HepG2 (cell line): ENCODE measurements around the gene MSI2. TPM values are rescaled to one million over a fixed set of nuclear protein-coding genes. Genes with fewer than 3 reads are reported as not detected.
A peak's percentile ranks its signal among the peaks of the same experiment; 100 is the strongest.

ENCODE experiments used
- ATF1 ChIP-seq: IDR thresholded peaks from 2 replicates; pipeline ENCODE4 v1.6.1; 2016; ENCODE audit warnings: mild to moderate bottlenecking, control low read depth
- SMARCE1 ChIP-seq: fragments of 450-650 bp; IDR thresholded peaks from 2 replicates; pipeline ENCODE4 v1.6.1; 2017; ENCODE audit warnings: borderline replicate concordance
- TAF1 ChIP-seq: sonication (generic); formaldehyde crosslinking; IDR thresholded peaks from 2 replicates; pipeline ENCODE4 v1.4.0; 2020; ENCODE audit warnings: missing genetic modification reagents
- TAF15 ChIP-seq: fragments of 200-400 bp; formaldehyde crosslinking; IDR thresholded peaks from one replicate; pipeline ENCODE4 v1.6.1; 2018; ENCODE audit warnings: mild to moderate bottlenecking, low read depth, low read length; ENCODE audit not compliant: poor library complexity, severe bottlenecking
- TBX2 ChIP-seq: sonication (generic); formaldehyde crosslinking; IDR thresholded peaks from 2 replicates; pipeline ENCODE4 v1.5.0; 2020; ENCODE audit warnings: missing genetic modification reagents, mild to moderate bottlenecking, borderline replicate concordance
- XRCC5 ChIP-seq: fragments of 200-400 bp; formaldehyde crosslinking; optimal IDR thresholded peaks from 2 replicates; pipeline ENCODE3; 2017; ENCODE audit warnings: mild to moderate bottlenecking, low read length
- ZNF451 ChIP-seq: sonication (generic); formaldehyde crosslinking; IDR thresholded peaks from 2 replicates; pipeline ENCODE4 v1.5.0; 2020; ENCODE audit warnings: mild to moderate bottlenecking, missing genetic modification reagents
- polyA plus RNA-seq, 8 experiments: library from polyadenylated mRNA; depleted of rRNA in 3 of 8; stranded (reverse) in 7 of 8; unstranded in 1 of 8; fragments of >200 nt; fragmentation: Illumina TruSeq in 4 of 8; extraction: Trizol in 4 of 8; gene quantifications; 2 replicates each; pipeline versions ENCODE4 v1.2.1 to v1.2.3, GENCODE V29; 2011 to 2016; ENCODE audit warnings: low read depth in 4 of 8, missing spikeins in 1 of 8, mixed read lengths in 1 of 8; ENCODE audit not compliant: insufficient read depth in 1 of 8
- total RNA-seq, 5 experiments: library from RNA; depleted of rRNA; stranded (reverse); fragments of >200 nt; fragmentation: Illumina TruSeq; extraction: Trizol; gene quantifications; 2 replicates each; pipeline ENCODE4 v1.2.3, GENCODE V29; 2016; ENCODE audit warnings: low read depth in 1 of 5
- TF ChIP-seq, protein P1 (sequence below): sonication (generic); formaldehyde crosslinking; IDR thresholded peaks from 2 replicates; pipeline ENCODE4 v1.4.0; 2020; ENCODE audit warnings: missing genetic modification reagents, borderline replicate concordance
- TF ChIP-seq, protein P2 (sequence below): sonication (generic); formaldehyde crosslinking; IDR thresholded peaks from 2 replicates; pipeline ENCODE4 v1.4.0; 2020; ENCODE audit warnings: missing genetic modification reagents, mild to moderate bottlenecking, borderline replicate concordance
- TF ChIP-seq, protein P3 (sequence below): sonication (generic); formaldehyde crosslinking; IDR thresholded peaks from 2 replicates; pipeline ENCODE4 v1.5.0; 2020; ENCODE audit warnings: missing genetic modification reagents
- TF ChIP-seq, protein P4 (sequence below): IDR thresholded peaks from 2 replicates; pipeline ENCODE4 v1.6.1; 2016; ENCODE audit warnings: mild to moderate bottlenecking
- TF ChIP-seq, protein P5 (sequence below): sonication (generic); formaldehyde crosslinking; conservative IDR thresholded peaks from 2 replicates; pipeline ENCODE4 v1.5.0; 2020; ENCODE audit warnings: missing genetic modification reagents

The MSI2 gene
- total and polyA plus RNA-seq, 2 of the 13 experiments (the other 11 are each of a cell fraction or from before 2014, with no cell fraction given): 77.5 to 78.4 TPM

DNA sequence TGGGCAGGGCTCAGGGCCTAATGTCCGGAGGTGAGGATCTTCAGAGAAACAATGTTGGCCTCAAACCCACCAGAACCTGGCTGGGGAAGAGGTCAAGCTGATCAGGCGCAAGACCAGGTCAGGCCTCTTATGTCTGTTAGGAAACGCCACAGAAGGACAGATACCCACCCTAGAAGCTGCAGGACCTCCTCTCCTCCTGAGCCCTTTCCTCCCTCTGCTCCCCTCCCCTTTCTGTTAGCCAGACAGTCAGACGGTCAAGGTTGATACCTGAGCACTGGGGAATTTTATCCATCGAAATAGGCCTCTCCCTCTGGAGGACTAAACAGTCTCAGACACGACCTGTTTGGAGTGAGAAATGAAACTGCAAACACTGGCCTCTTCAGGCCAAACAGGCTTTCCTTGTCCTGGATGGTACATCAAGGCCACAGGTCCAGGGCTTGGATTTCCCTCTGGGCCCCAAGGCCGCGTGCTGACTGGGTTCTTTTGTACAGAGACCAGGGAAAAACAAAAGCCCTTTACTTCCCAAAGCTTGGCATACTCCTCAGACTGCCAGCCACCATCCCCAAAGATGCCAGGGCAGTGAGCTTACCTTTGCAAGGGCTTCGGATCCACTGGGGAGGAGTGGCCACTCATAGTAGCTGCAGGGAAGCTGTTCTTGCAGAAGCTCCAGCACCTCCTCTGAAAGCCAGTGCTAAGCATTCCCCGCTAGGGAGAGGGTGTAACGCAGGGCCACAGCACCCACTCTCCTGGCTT lies 353.0 kb downstream of the MSI2 start (continued):
- TF ChIP-seq, protein P1, sequence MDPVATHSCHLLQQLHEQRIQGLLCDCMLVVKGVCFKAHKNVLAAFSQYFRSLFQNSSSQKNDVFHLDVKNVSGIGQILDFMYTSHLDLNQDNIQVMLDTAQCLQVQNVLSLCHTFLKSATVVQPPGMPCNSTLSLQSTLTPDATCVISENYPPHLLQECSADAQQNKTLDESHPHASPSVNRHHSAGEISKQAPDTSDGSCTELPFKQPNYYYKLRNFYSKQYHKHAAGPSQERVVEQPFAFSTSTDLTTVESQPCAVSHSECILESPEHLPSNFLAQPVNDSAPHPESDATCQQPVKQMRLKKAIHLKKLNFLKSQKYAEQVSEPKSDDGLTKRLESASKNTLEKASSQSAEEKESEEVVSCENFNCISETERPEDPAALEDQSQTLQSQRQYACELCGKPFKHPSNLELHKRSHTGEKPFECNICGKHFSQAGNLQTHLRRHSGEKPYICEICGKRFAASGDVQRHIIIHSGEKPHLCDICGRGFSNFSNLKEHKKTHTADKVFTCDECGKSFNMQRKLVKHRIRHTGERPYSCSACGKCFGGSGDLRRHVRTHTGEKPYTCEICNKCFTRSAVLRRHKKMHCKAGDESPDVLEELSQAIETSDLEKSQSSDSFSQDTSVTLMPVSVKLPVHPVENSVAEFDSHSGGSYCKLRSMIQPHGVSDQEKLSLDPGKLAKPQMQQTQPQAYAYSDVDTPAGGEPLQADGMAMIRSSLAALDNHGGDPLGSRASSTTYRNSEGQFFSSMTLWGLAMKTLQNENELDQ (CRISPR knock-in tag): no peak
- TF ChIP-seq TBX2 (CRISPR knock-in tag): peak; percentile 88
- 0 out of 2 replicates have a peak, but pooled peaks have one; percentile 18 for TF ChIP-seq TAF1 (CRISPR knock-in tag)
- TF ChIP-seq XRCC5: peak; percentile 76
- TF ChIP-seq ZNF451 (CRISPR knock-in tag): peak; percentile 44; the same call in 1 of the 2 replicates
- TF ChIP-seq TAF15: no peak
- TF ChIP-seq, protein P2, sequence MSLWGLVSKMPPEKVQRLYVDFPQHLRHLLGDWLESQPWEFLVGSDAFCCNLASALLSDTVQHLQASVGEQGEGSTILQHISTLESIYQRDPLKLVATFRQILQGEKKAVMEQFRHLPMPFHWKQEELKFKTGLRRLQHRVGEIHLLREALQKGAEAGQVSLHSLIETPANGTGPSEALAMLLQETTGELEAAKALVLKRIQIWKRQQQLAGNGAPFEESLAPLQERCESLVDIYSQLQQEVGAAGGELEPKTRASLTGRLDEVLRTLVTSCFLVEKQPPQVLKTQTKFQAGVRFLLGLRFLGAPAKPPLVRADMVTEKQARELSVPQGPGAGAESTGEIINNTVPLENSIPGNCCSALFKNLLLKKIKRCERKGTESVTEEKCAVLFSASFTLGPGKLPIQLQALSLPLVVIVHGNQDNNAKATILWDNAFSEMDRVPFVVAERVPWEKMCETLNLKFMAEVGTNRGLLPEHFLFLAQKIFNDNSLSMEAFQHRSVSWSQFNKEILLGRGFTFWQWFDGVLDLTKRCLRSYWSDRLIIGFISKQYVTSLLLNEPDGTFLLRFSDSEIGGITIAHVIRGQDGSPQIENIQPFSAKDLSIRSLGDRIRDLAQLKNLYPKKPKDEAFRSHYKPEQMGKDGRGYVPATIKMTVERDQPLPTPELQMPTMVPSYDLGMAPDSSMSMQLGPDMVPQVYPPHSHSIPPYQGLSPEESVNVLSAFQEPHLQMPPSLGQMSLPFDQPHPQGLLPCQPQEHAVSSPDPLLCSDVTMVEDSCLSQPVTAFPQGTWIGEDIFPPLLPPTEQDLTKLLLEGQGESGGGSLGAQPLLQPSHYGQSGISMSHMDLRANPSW (CRISPR knock-in tag): no peak
- TF ChIP-seq, protein P3, sequence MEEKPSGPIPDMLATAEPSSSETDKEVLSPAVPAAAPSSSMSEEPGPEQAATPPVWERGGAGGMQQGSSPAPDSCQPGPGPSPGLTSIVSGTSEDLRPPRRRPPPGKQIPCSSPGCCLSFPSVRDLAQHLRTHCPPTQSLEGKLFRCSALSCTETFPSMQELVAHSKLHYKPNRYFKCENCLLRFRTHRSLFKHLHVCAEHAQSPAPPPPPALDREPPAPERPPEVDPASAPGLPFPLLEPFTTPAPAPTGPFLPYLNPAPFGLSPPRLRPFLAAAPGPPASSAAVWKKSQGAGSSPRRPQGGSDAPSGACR: peak; percentile 91
- TF ChIP-seq, protein P4, sequence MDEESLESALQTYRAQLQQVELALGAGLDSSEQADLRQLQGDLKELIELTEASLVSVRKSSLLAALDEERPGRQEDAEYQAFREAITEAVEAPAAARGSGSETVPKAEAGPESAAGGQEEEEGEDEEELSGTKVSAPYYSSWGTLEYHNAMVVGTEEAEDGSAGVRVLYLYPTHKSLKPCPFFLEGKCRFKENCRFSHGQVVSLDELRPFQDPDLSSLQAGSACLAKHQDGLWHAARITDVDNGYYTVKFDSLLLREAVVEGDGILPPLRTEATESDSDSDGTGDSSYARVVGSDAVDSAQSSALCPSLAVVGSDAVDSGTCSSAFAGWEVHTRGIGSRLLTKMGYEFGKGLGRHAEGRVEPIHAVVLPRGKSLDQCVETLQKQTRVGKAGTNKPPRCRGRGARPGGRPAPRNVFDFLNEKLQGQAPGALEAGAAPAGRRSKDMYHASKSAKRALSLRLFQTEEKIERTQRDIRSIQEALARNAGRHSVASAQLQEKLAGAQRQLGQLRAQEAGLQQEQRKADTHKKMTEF (CRISPR knock-in tag): peak; percentile 82
- TF ChIP-seq, protein P5, sequence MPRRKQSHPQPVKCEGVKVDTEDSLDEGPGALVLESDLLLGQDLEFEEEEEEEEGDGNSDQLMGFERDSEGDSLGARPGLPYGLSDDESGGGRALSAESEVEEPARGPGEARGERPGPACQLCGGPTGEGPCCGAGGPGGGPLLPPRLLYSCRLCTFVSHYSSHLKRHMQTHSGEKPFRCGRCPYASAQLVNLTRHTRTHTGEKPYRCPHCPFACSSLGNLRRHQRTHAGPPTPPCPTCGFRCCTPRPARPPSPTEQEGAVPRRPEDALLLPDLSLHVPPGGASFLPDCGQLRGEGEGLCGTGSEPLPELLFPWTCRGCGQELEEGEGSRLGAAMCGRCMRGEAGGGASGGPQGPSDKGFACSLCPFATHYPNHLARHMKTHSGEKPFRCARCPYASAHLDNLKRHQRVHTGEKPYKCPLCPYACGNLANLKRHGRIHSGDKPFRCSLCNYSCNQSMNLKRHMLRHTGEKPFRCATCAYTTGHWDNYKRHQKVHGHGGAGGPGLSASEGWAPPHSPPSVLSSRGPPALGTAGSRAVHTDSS (CRISPR knock-in tag): no peak
- no peak for TF ChIP-seq SMARCE1
- peak; percentile 57 for TF ChIP-seq ATF1 (CRISPR knock-in tag)
